ENCODE results near the gene VPS11. TPM values are rescaled to one million over a fixed set of nuclear protein-coding genes. Genes with fewer than 3 reads are reported as not detected.

Gene VPS11
- 25.5 and 32.3 TPM in 2 replicates for total RNA-seq

GRCh38 chr11:119067371-119068222 is at the start of gene VPS11:
Gene VPS11 (plus strand): TSS chr11:119067818. CDS start chr11:119067824, 6 bp downstream.

GRCh38 chr11:119018074-119018938 is 49.3 kb upstream of the VPS11 start, which contains the start of the genes RPS25 and TRAPPC4:
Gene RPS25 (minus strand): TSS chr11:119018343. CDS start chr11:119018284, 59 bp downstream.
Gene TRAPPC4 (plus strand): TSS chr11:119018766. CDS start chr11:119018796, 30 bp downstream.

GRCh38 chr11:119030329-119031047 is 37.1 kb upstream of the VPS11 start, which contains the start of gene SLC37A4:
Gene SLC37A4 (minus strand): TSS chr11:119030877.

GRCh38 chr11:119057000-119057769 is 10.4 kb upstream of the VPS11 start, which contains the start of gene HYOU1:
Gene HYOU1 (minus strand): TSS chr11:119057205. CDS start chr11:119056160, 1,045 bp downstream.

DNA sequence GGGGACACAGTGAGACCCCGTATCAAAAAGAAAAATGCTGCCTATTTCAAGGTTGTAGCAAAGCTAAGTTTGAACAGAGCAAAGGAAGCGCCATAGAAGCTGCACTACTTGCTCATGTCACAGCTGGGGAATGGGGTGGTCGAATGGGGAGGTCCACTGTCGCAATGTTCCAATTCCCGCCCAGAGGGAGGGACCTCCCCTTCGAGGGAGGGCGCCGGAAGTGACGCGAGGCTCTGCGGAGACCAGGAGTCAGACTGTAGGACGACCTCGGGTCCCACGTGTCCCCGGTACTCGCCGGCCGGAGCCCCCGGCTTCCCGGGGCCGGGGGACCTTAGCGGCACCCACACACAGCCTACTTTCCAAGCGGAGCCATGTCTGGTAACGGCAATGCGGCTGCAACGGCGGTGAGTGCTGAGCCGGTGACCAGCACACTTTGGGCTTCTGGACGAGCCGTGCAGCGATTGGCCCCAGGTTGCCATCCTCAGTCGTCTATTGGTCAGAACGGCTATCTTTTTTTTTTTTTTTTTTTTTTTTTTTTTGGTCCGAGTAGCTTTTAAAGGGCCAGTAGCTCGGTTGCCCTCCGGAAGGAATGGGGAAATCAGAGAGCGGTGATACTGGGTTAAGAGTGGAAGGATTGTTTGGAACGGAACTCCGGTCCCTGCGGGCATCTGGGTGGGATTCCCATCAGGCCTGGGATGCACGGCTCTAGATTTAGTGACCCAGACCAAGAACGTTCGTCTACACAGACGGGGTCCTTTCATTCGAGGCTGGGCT is 17.2 kb downstream of the VPS11 start, which contains the start of gene HMBS:
Gene HMBS (plus strand): TSS at position 219 of the 774 bp plus-strand sequence. CDS start 153 bp downstream, at position 372.

GRCh38 chr11:119101759-119102423 is 34.3 kb downstream of the VPS11 start, which contains the start of gene DPAGT1:
Gene DPAGT1 (minus strand): TSS chr11:119101853. CDS start chr11:119101655, 198 bp downstream.

GRCh38 chr11:119106564-119107537 is 39.2 kb downstream of the VPS11 start, which contains the start of gene C2CD2L:
Gene C2CD2L (plus strand): TSS chr11:119107344. CDS start chr11:119107742, 398 bp downstream.

DNA sequence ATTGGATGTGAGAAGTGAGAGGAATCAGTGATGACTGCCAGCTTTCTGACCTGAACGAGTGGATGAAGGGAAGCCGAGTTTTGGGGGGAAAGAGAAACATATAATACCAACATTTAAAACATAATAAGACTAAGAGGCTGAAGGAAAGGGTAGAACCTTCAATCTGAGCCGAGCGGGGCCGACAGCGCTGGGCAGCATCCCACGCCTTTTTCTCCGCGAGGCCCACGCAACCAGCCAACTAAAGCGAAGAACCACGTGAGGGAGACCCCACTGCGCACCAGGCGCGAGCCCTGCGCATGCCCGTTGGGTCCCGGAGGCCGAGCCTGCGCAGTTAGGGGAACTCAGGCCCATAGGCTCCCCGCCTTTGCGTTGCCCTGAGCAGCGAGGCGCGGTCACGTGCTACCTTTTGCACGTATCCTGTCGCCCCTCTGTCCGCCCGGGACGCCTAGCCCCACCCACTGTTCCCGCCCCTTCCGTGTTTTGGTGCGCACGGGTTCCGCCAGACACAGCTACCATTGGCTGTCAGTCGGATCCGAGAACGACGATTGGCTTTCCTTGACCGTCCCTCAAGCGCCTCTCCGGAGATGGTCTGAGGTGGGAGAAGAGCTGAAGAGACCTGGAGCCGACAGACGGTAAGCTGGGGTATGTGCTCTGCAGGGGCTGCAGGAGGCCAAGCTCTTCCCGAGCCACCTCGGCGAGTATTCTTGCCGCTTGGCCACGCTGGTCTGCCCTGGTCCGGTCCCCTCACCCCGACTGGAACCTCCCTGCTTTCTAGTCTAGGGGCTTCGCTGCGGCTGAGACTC is 53.6 kb downstream of the VPS11 start, which contains the start of gene HINFP:
Gene HINFP (plus strand): TSS at position 573 of the 803 bp plus-strand sequence. CDS start 5,365 bp downstream, outside the sequence.

Other genes with a start within 250 kb of the VPS11 start
- not detected in 2 replicates for gene CXCR5, start 183.9 kb upstream of the VPS11 start, total RNA-seq
- 13.9 and 22.9 TPM in 2 replicates for gene BCL9L, start 141.9 kb upstream of the VPS11 start, total RNA-seq
- not detected in 2 replicates for gene UPK2, start 111.5 kb upstream of the VPS11 start, total RNA-seq
- not detected in 2 replicates for gene FOXR1, start 96.1 kb upstream of the VPS11 start, total RNA-seq
- gene CENATAC, start 69.7 kb upstream of the VPS11 start, total RNA-seq = 24.2 and 27.2 TPM in 2 replicates
- 1,172 and 2,215 TPM in 2 replicates for gene RPS25, start 49.5 kb upstream of the VPS11 start, total RNA-seq
- gene TRAPPC4, start 49.1 kb upstream of the VPS11 start, total RNA-seq = 54.2 and 66.2 TPM in 2 replicates
- gene SLC37A4, start 36.9 kb upstream of the VPS11 start, total RNA-seq = 17.7 and 27.4 TPM in 2 replicates
- 230 and 263 TPM in 2 replicates for gene HYOU1, start 10.6 kb upstream of the VPS11 start, total RNA-seq
- 6.9 and 7.3 TPM in 2 replicates for gene HMBS, start 17.1 kb downstream of the VPS11 start, total RNA-seq
- 27.2 and 34.9 TPM in 2 replicates for gene DPAGT1, start 34.0 kb downstream of the VPS11 start, total RNA-seq
- 4.6 and 6.2 TPM in 2 replicates for gene C2CD2L, start 39.5 kb downstream of the VPS11 start, total RNA-seq
- 24.4 and 24.5 TPM in 2 replicates for gene HINFP, start 53.8 kb downstream of the VPS11 start, total RNA-seq
- 0.33 and 1.1 TPM in 2 replicates for gene ABCG4, start 81.2 kb downstream of the VPS11 start, total RNA-seq
- 17.5 and 22.5 TPM in 2 replicates for gene NLRX1, start 100.9 kb downstream of the VPS11 start, total RNA-seq
- not detected in 2 replicates for gene NHERF4, start 117.7 kb downstream of the VPS11 start, total RNA-seq
- gene CBL, start 138.5 kb downstream of the VPS11 start, total RNA-seq = 23.2 and 33.1 TPM in 2 replicates
- 1,416 and 4,821 TPM in 2 replicates for gene MCAM, start 249.3 kb downstream of the VPS11 start, total RNA-seq

Measured in vein endothelial cell (primary cell).